SK-N-SH (cell line): Measurements from ENCODE around the gene PRR35. TPM values are rescaled to one million over a fixed set of nuclear protein-coding genes. Genes with fewer than 3 reads are reported as not detected.

Experiments
- CTCF ChIA-PET: fragments of 300-600, 350-600 bp; formaldehyde crosslinking; extraction: SDS; loops from one replicate; lab custom pipeline; 2021; lab: Yijun Ruan, JAX
- POLR2A ChIA-PET: fragments of 350-600 bp; sonication (Branson Sonifier 250); formaldehyde crosslinking; extraction: SDS; loops from one replicate; lab custom pipeline; 2020; ENCODE audit warnings: antibody characterized with exemption, inconsistent platforms; lab: Yijun Ruan, JAX
- DNase-seq: peaks from one replicate; pipeline ENCODE4 v3.0.0; 2012
- H2AFZ ChIP-seq: fragments of 200-600 bp; sonication (generic); 2 replicates; pipeline ENCODE4 v1.8.1; 2016; ENCODE audit warnings: antibody characterized with exemption, mild to moderate bottlenecking, low read depth
- H3F3A ChIP-seq: fragments of 200-600 bp; sonication (generic); replicated peaks from 2 replicates; pipeline ENCODE3; 2016; ENCODE audit warnings: antibody characterized with exemption, mild to moderate bottlenecking; ENCODE audit not compliant: insufficient read depth
- H3K27ac ChIP-seq, 2 experiments: fragments of 200-500 bp in 1 of 2; fragments of 200-600 bp in 1 of 2; sonication (Bioruptor generic) in 1 of 2; sonication (generic), shearing (Covaris generic) in 1 of 2; 2 replicates each; pipeline versions ENCODE4 v1.5.1 to v1.6.1; 2014 to 2016; ENCODE audit warnings: low read depth in 2 of 2, inconsistent platforms in 1 of 2, low read length in 1 of 2, mild to moderate bottlenecking in 1 of 2, mixed read lengths in 1 of 2
- H3K27me3 ChIP-seq: fragments of 200-600 bp; sonication (generic), shearing (Covaris generic); 2 replicates; pipeline ENCODE4 v1.6.1; 2016; ENCODE audit warnings: mixed run types; ENCODE audit not compliant: insufficient read depth
- H3K36me3 ChIP-seq, 2 experiments: fragments of 200-500 bp in 1 of 2; fragments of 200-600 bp in 1 of 2; sonication (Bioruptor generic) in 1 of 2; sonication (generic) in 1 of 2; replicated peaks in 1 of 2; 2 replicates each; pipeline versions ENCODE3 to v1.5.1; 2014 to 2016; ENCODE audit warnings: low read length in 1 of 2, mild to moderate bottlenecking in 1 of 2; ENCODE audit not compliant: insufficient read depth in 2 of 2, control insufficient read depth in 1 of 2
- H3K4me1 ChIP-seq, 2 experiments: fragments of 200-500 bp in 1 of 2; fragments of 200-600 bp in 1 of 2; sonication (Bioruptor generic) in 1 of 2; sonication (generic), shearing (Covaris generic) in 1 of 2; 2 replicates each; pipeline versions ENCODE4 v1.5.1 to v1.6.1; 2014 to 2016; ENCODE audit warnings: low read depth in 1 of 2, low read length in 1 of 2, mixed run types in 1 of 2; ENCODE audit not compliant: insufficient read depth in 2 of 2, control insufficient read depth in 1 of 2
- H3K4me2 ChIP-seq: fragments of 200-600 bp; sonication (generic), shearing (Covaris generic); 2 replicates; pipeline ENCODE4 v1.6.1; 2017; ENCODE audit warnings: mixed run types
- H3K4me3 ChIP-seq, 2 experiments: fragments of 200-500 bp in 1 of 2; fragments of 200-600 bp in 1 of 2; sonication (Bioruptor generic) in 1 of 2; sonication (generic), shearing (Covaris generic) in 1 of 2; 2 replicates each; pipeline versions ENCODE4 v1.5.1 to v1.8.1; 2014 to 2016; ENCODE audit warnings: low read depth in 2 of 2, inconsistent platforms in 1 of 2, low read length in 1 of 2, mild to moderate bottlenecking in 1 of 2, mixed read lengths in 1 of 2, moderate library complexity in 1 of 2
- H3K79me2 ChIP-seq: fragments of 200-600 bp; sonication (generic); 2 replicates; pipeline ENCODE4 v1.8.1; 2017; ENCODE audit warnings: mild to moderate bottlenecking; ENCODE audit not compliant: insufficient read depth
- H3K9ac ChIP-seq: fragments of 200-600 bp; sonication (generic); 2 replicates; pipeline ENCODE4 v1.6.1; 2017; ENCODE audit warnings: mixed run types
- H3K9me2 ChIP-seq: fragments of 200-600 bp; sonication (generic); 2 replicates; pipeline ENCODE4 v1.6.1; 2017; ENCODE audit warnings: mixed run types
- H3K9me3 ChIP-seq: fragments of 200-600 bp; sonication (generic); 2 replicates; pipeline ENCODE4 v1.6.1; 2017; ENCODE audit warnings: mixed run types, mild to moderate bottlenecking, moderate library complexity
- H4K20me1 ChIP-seq: fragments of 200-600 bp; sonication (generic); 2 replicates; pipeline ENCODE4 v1.6.1; 2017; ENCODE audit warnings: mild to moderate bottlenecking, mixed run types; ENCODE audit not compliant: insufficient read depth
- EP300 ChIP-seq, 2 experiments: IDR thresholded peaks; 2 replicates each; pipeline versions ENCODE4 v1.4.0 to v1.6.1; 2012; ENCODE audit warnings: borderline replicate concordance in 1 of 2, low read depth in 1 of 2, low read length in 1 of 2
- EZH2phosphoT487 ChIP-seq: fragments of 200-600 bp; sonication (generic); IDR thresholded peaks from 2 replicates; pipeline ENCODE4 v1.6.1; 2017; ENCODE audit warnings: low read depth, mixed run types, mild to moderate bottlenecking, antibody characterized with exemption, moderate library complexity, borderline replicate concordance
- GABPA ChIP-seq: IDR thresholded peaks from 2 replicates; pipeline ENCODE4 v1.4.0; 2012; ENCODE audit warnings: low read depth, mild to moderate bottlenecking
- GATA2 ChIP-seq: sonication (generic); formaldehyde crosslinking; IDR thresholded peaks from 2 replicates; pipeline ENCODE4 v1.5.0; 2020; ENCODE audit warnings: mild to moderate bottlenecking, missing genetic modification reagents
- MAX ChIP-seq: IDR thresholded peaks from 2 replicates; pipeline ENCODE4 v1.4.0; 2012; ENCODE audit warnings: low read depth
- MXI1 ChIP-seq: IDR thresholded peaks from 2 replicates; pipeline ENCODE4 v1.6.1; 2012; ENCODE audit warnings: mild to moderate bottlenecking, low read depth, low read length, improper control_type of control experiment
- NFIC ChIP-seq: IDR thresholded peaks from 2 replicates; pipeline ENCODE4 v1.4.0; 2012; ENCODE audit warnings: borderline replicate concordance
- NRF1 ChIP-seq: IDR thresholded peaks from 2 replicates; pipeline ENCODE4 v1.6.1; 2012; ENCODE audit warnings: low read depth, mild to moderate bottlenecking, low read length
- POLR2AphosphoS5 ChIP-seq: IDR thresholded peaks from 2 replicates; pipeline ENCODE4 v1.6.1; 2012; ENCODE audit warnings: low read depth, low read length
- RCOR1 ChIP-seq: fragments of 150-350 bp; IDR thresholded peaks from 2 replicates; pipeline ENCODE4 v1.6.1; 2017; ENCODE audit warnings: antibody characterized with exemption, low read length
- TAF1 ChIP-seq: IDR thresholded peaks from 2 replicates; pipeline ENCODE4 v1.6.1; 2012; ENCODE audit warnings: low read depth, mild to moderate bottlenecking, low read length, moderate library complexity, borderline replicate concordance
- TCF12 ChIP-seq: IDR thresholded peaks from 2 replicates; pipeline ENCODE4 v1.4.0; 2012
- TEAD4 ChIP-seq: IDR thresholded peaks from 2 replicates; pipeline ENCODE4 v1.4.0; 2012; ENCODE audit warnings: mild to moderate bottlenecking, borderline replicate concordance; ENCODE audit not compliant: insufficient read depth
- YY1 ChIP-seq: IDR thresholded peaks from 2 replicates; pipeline ENCODE4 v1.4.0; 2012; ENCODE audit warnings: low read depth, mild to moderate bottlenecking
- WGBS: methylation state at CpG from one replicate; pipeline ENCODE4 v1.1.6; 2017; ENCODE audit warnings: low lambda C conversion rate; 5-methylcytosine and 5-hydroxymethylcytosine counted together
- polyA plus RNA-seq, 3 experiments: library from polyadenylated mRNA; depleted of rRNA; stranded (reverse); fragments of >200 nt; gene quantifications; 2 replicates each; pipeline ENCODE4 v1.2.3, GENCODE V29; 2012
- TF ChIP-seq, protein P1 (sequence below): fragments of 200-600 bp; sonication (generic); IDR thresholded peaks from 2 replicates; pipeline ENCODE4 v1.6.1; 2017; ENCODE audit warnings: antibody characterized with exemption, mild to moderate bottlenecking, moderate library complexity
- TF ChIP-seq, protein P2 (sequence below): IDR thresholded peaks from 2 replicates; pipeline ENCODE4 v1.4.0; 2012; ENCODE audit warnings: low read depth, borderline replicate concordance

Gene PRR35
- polyA plus RNA-seq, 1 of the 3 experiments (the other 2 are of a cell fraction) = not detected

- TF ChIP-seq, protein P1, sequence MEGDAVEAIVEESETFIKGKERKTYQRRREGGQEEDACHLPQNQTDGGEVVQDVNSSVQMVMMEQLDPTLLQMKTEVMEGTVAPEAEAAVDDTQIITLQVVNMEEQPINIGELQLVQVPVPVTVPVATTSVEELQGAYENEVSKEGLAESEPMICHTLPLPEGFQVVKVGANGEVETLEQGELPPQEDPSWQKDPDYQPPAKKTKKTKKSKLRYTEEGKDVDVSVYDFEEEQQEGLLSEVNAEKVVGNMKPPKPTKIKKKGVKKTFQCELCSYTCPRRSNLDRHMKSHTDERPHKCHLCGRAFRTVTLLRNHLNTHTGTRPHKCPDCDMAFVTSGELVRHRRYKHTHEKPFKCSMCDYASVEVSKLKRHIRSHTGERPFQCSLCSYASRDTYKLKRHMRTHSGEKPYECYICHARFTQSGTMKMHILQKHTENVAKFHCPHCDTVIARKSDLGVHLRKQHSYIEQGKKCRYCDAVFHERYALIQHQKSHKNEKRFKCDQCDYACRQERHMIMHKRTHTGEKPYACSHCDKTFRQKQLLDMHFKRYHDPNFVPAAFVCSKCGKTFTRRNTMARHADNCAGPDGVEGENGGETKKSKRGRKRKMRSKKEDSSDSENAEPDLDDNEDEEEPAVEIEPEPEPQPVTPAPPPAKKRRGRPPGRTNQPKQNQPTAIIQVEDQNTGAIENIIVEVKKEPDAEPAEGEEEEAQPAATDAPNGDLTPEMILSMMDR = no peak
- TF ChIP-seq, protein P2, sequence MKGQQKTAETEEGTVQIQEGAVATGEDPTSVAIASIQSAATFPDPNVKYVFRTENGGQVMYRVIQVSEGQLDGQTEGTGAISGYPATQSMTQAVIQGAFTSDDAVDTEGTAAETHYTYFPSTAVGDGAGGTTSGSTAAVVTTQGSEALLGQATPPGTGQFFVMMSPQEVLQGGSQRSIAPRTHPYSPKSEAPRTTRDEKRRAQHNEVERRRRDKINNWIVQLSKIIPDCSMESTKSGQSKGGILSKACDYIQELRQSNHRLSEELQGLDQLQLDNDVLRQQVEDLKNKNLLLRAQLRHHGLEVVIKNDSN = no peak
- no peak for TF ChIP-seq EP300 (IDR thresholded peaks at IDR 0.05; ENCODE audit: borderline replicate concordance in 1 of 2, low read depth in 1 of 2, low read length in 1 of 2)
Measured at GRCh38 chr16:556474-557173, 3.6 kb upstream of the PRR35 start (continued).

GRCh38 chr16:557463-558297 is 2.5 kb upstream of the PRR35 start:
- Histone ChIP-seq H3K27ac (no peak overlapping the region), H3K4me2 (no peak overlapping the region), H3K9ac (no peak overlapping the region), H3K9me3 (no peaks in the 10 kb centered on the region), H3K79me2 (no peaks in the 10 kb centered on the region), H3K9me2 (no peaks in the 10 kb centered on the region), H3K4me1 (peaks cover 0 to 9% of the 10 kb centered on the region in 2 experiments; a peak in 1 of 4 replicates), H3F3A (peaks cover 2% of the 10 kb centered on the region), H3K4me3 (no peak overlapping the region), H3K36me3 (peaks cover 0 to 5% of the 10 kb centered on the region in 2 experiments), H3K27me3 (peaks cover 27% of the 10 kb centered on the region), H2AFZ (no peak overlapping the region), H4K20me1 (no peaks in the 10 kb centered on the region)
- WGBS = 84% methylated on average over 15 of the region's 23 CpGs
- POLR2A ChIA-PET = interaction anchor here (2.3 kb wide), 1 partner anchor 8 kb away, joined by 12 read pairs; the partner anchor contains the start of gene NHLRC4
- TF ChIP-seq POLR2AphosphoS5 = no peak
- no peak for TF ChIP-seq MXI1
- no peak for DNase-seq
- CTCF ChIA-PET = interaction anchor here (0.8 to 1.9 kb wide), 3 partner anchors 8 to 67 kb away, joined by 3 to 6 read pairs (median 3); no protein-coding TSS in a partner anchor

GRCh38 chr16:558298-559020 is 1.7 kb upstream of the PRR35 start:
- CTCF ChIA-PET = interaction anchor here (0.8 to 1.5 kb wide), 5 partner anchors 12 to 66 kb away, joined by 3 read pairs; no protein-coding TSS in a partner anchor
- no peak overlapping the region for H2AFZ ChIP-seq
- H3K9me2 ChIP-seq = no peaks in the 10 kb centered on the region
- peaks cover 2% of the 10 kb centered on the region for H3F3A ChIP-seq
- H3K4me1 ChIP-seq = peaks cover 0 to 9% of the 10 kb centered on the region in 2 experiments; a peak in 1 of 4 replicates
- no peak overlapping the region for H3K9ac ChIP-seq
- no peaks in the 10 kb centered on the region for H3K79me2 ChIP-seq
- H3K36me3 ChIP-seq = peaks cover 0 to 5% of the 10 kb centered on the region in 2 experiments
- H3K9me3 ChIP-seq = no peaks in the 10 kb centered on the region
- no peak overlapping the region for H3K4me2 ChIP-seq
- H3K4me3 ChIP-seq = no peak overlapping the region
- H3K27ac ChIP-seq = no peak overlapping the region
- no peaks in the 10 kb centered on the region for H4K20me1 ChIP-seq
- no peak for DNase-seq
- 76% methylated on average over 4 of the region's 22 CpGs for WGBS
- POLR2A ChIA-PET = interaction anchor here (0.5 kb wide), 1 partner anchor 13 kb away, joined by 3 read pairs; no protein-coding TSS in a partner anchor
- H3K27me3 ChIP-seq = peaks cover 27% of the 10 kb centered on the region
- TF ChIP-seq TCF12 (no peak), MAX (no peak), YY1 (no peak), POLR2AphosphoS5 (no peak), TEAD4 (no peak), GABPA (no peak), TAF1 (no peak), NRF1 (no peak), EZH2phosphoT487 (no peak), RCOR1 (no peak), NFIC (no peak), EP300 (IDR thresholded peaks at IDR 0.05; ENCODE audit: borderline replicate concordance in 1 of 2, low read depth in 1 of 2, low read length in 1 of 2) (no peak), GATA2 (no peak)
- TF ChIP-seq, protein P2 = no peak
